Activated CD8-positive, alpha-beta T cell treated with anti-CD3 and anti-CD28 coated beads for 36 hours (primary cell): ENCODE data around the gene LAMB2. TPM values are rescaled to one million over a fixed set of nuclear protein-coding genes. Genes with fewer than 3 reads are reported as not detected.

Experiments
- ATAC-seq: fragments of 200-7000 bp; cut with Tn5 transposase; one replicate; pipeline ENCODE4 v1.10.0; 2021; ENCODE audit warnings: mild to moderate bottlenecking, moderate library complexity
- CTCF ChIA-PET: fragments of 350-600 bp; sonication (Branson Sonifier 250); formaldehyde crosslinking; loops from one replicate; lab custom pipeline; 2021; ENCODE audit warnings: antibody characterized with exemption; lab: Charles Lee
- POLR2A ChIA-PET: fragments of 350-600 bp; sonication (Branson Sonifier 250); formaldehyde crosslinking; loops from one replicate; lab custom pipeline; 2021; ENCODE audit warnings: antibody characterized with exemption; lab: Charles Lee
- DNase-seq: peaks from one replicate; pipeline ENCODE4 v3.0.0-alpha.2; 2020
- H3K27ac Mint-ChIP-seq: one replicate; pipeline ENCODE4 v1.8.0; 2021; ENCODE audit warnings: mild to moderate bottlenecking, mixed read lengths
- H3K27me3 Mint-ChIP-seq: one replicate; pipeline ENCODE4 v1.8.0; 2021; ENCODE audit warnings: mixed read lengths
- H3K36me3 Mint-ChIP-seq: one replicate; pipeline ENCODE4 v1.8.0; 2021; ENCODE audit warnings: low read depth, mixed read lengths
- H3K4me1 Mint-ChIP-seq: one replicate; pipeline ENCODE4 v1.8.0; 2021; ENCODE audit warnings: low read depth, mixed read lengths
- H3K4me3 Mint-ChIP-seq: one replicate; pipeline ENCODE4 v1.8.0; 2021; ENCODE audit warnings: mild to moderate bottlenecking, moderate library complexity, mixed read lengths
- H3K9me3 Mint-ChIP-seq: one replicate; pipeline ENCODE4 v1.8.0; 2021; ENCODE audit warnings: mixed read lengths
- CTCF ChIP-seq: fragments of 200-600 bp; IDR thresholded peaks from one replicate; pipeline ENCODE4 v1.8.0; 2022; ENCODE audit warnings: antibody characterized with exemption, mild to moderate bottlenecking
- intact Hi-C: fragments of 100-400 bp; cut with micrococcal nuclease; formaldehyde crosslinking; loops from one replicate; pipeline ENCODE4 v1.10.0; 2022
- total RNA-seq, 2 experiments: library from RNA; stranded (reverse); gene quantifications; one replicate each; pipeline ENCODE4 v1.2.3, GENCODE V29; 2021

The LAMB2 gene
- total RNA-seq, 2 experiments from 2014 or later, result not detected

GRCh38 chr3:49131576-49131975 is 1.3 kb downstream of the LAMB2 start:
- no peak for DNase-seq
- Mint-ChIP-seq H3K4me1 (no peaks in the 10 kb centered on the region), H3K4me3 (no peak overlapping the region), H3K9me3 (no peaks in the 10 kb centered on the region), H3K36me3 (no peaks in the 10 kb centered on the region), H3K27me3 (no peaks in the 10 kb centered on the region), H3K27ac (no peak overlapping the region)
- no peak for ATAC-seq
- intact Hi-C loops, result no loop called here
- ChIA-PET CTCF (interaction anchor here (1.3 kb wide), 1 partner anchor 39 kb away, joined by 4 read pairs; no protein-coding TSS in a partner anchor), POLR2A (interaction anchor here (1.7 kb wide), 1 partner anchor 11 kb away, joined by 9 read pairs; the partner anchor contains the start of gene USP19)
- TF ChIP-seq CTCF, result no peak

GRCh38 chr3:49131040-49131439 is 1.8 kb downstream of the LAMB2 start:
- TF ChIP-seq CTCF, result no peak
- no peak for ATAC-seq
- ChIA-PET POLR2A (interaction anchor here (1.3 to 1.7 kb wide), 3 partner anchors 10 to 66 kb away, joined by 3 to 9 read pairs (median 5); partner anchors contain the start of gene USP19), CTCF (interaction anchor here (1.3 kb wide), 1 partner anchor 39 kb away, joined by 4 read pairs; no protein-coding TSS in a partner anchor)
- Mint-ChIP-seq H3K27ac (no peak overlapping the region), H3K36me3 (no peaks in the 10 kb centered on the region), H3K4me3 (no peak overlapping the region), H3K9me3 (no peaks in the 10 kb centered on the region), H3K4me1 (no peaks in the 10 kb centered on the region), H3K27me3 (no peaks in the 10 kb centered on the region)
- intact Hi-C loops, result no loop called here
- no peak for DNase-seq

- Mint-ChIP-seq H3K9me3 (no peaks in the 10 kb centered on the region), H3K4me1 (peaks cover 9% of the 10 kb centered on the region), H3K36me3 (no peaks in the 10 kb centered on the region), H3K27ac (no peak overlapping the region), H3K4me3 (no peak overlapping the region), H3K27me3 (no peaks in the 10 kb centered on the region)
- TF ChIP-seq CTCF, result no peak
- CTCF ChIA-PET, result no interaction called here
- ATAC-seq (no peak), DNase-seq (peak; percentile 10)
- POLR2A ChIA-PET, result interaction anchor here (1.3 kb wide), 1 partner anchor 8 kb away, joined by 4 read pairs; the partner anchor contains the start of gene LAMB2
- intact Hi-C loops, result no loop called here
Measured at GRCh38 chr3:49124991-49125670, 7.7 kb downstream of the LAMB2 start.

- DNase-seq (no peak), ATAC-seq (no peak)
- H3K4me1 Mint-ChIP-seq, result peaks cover 15% of the 10 kb centered on the region
- no peak overlapping the region for H3K27ac Mint-ChIP-seq
- H3K4me3 Mint-ChIP-seq, result no peak overlapping the region
- TF ChIP-seq CTCF, result no peak
- H3K36me3 Mint-ChIP-seq, result no peaks in the 10 kb centered on the region
- no peaks in the 10 kb centered on the region for H3K27me3 Mint-ChIP-seq
- H3K9me3 Mint-ChIP-seq, result no peaks in the 10 kb centered on the region
- intact Hi-C loops, result no loop called here
- ChIA-PET CTCF (no interaction called here), POLR2A (interaction anchor here (0.7 to 1.3 kb wide), 2 partner anchors 9 to 81 kb away, joined by 3 to 4 read pairs; partner anchors contain the start of gene LAMB2)
Measured at GRCh38 chr3:49124203-49124602, 8.6 kb downstream of the LAMB2 start.

GRCh38 chr3:49123687-49124086 is 9.2 kb downstream of the LAMB2 start:
- Mint-ChIP-seq H3K9me3 (no peaks in the 10 kb centered on the region), H3K36me3 (peaks cover 4% of the 10 kb centered on the region), H3K4me3 (no peak overlapping the region), H3K27ac (no peak overlapping the region), H3K4me1 (peaks cover 20% of the 10 kb centered on the region), H3K27me3 (no peaks in the 10 kb centered on the region)
- ChIA-PET POLR2A (no interaction called here), CTCF (no interaction called here)
- TF ChIP-seq CTCF, result no peak
- DNase-seq, result no peak
- ATAC-seq, result no peak
- intact Hi-C loops, result no loop called here
